ENCODE data around the gene TFAM. TPM values are rescaled to one million over a fixed set of nuclear protein-coding genes. Genes with fewer than 3 reads are reported as not detected.

Gene TFAM
- polyA plus RNA-seq, 1 of the 3 experiments (the other 2 are of a cell fraction), result 19.6 TPM

DNA sequence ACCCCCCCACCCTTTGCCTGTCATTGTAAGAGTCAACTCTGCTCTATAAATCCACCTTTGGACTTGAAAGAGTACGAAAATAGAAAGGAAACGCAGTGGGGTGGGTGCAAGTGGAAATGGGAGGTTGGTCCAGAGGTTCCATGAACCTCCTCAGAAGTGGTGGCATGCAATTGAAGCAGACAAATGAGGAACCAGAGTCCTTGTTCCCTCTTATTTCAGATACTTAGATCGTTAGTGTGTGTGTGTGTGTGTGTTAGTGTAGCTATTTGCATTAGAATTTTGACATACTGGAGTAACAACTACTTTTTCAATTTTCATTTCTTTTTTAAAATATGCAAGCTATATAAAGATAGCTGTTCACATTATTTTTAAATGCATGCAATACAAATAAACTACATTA is 18.1 kb upstream of the TFAM start (continued):
- TF ChIP-seq, protein P1, sequence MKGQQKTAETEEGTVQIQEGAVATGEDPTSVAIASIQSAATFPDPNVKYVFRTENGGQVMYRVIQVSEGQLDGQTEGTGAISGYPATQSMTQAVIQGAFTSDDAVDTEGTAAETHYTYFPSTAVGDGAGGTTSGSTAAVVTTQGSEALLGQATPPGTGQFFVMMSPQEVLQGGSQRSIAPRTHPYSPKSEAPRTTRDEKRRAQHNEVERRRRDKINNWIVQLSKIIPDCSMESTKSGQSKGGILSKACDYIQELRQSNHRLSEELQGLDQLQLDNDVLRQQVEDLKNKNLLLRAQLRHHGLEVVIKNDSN (IDR thresholded peaks at IDR 0.05; ENCODE audit: borderline replicate concordance, low read depth), result no peak
- TF ChIP-seq, protein P2, sequence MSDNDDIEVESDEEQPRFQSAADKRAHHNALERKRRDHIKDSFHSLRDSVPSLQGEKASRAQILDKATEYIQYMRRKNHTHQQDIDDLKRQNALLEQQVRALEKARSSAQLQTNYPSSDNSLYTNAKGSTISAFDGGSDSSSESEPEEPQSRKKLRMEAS (IDR thresholded peaks at IDR 0.05; ENCODE audit: low read depth), result no peak
- TF ChIP-seq FOXM1 (IDR thresholded peaks at IDR 0.05; ENCODE audit: low read depth), result no peak

DNA sequence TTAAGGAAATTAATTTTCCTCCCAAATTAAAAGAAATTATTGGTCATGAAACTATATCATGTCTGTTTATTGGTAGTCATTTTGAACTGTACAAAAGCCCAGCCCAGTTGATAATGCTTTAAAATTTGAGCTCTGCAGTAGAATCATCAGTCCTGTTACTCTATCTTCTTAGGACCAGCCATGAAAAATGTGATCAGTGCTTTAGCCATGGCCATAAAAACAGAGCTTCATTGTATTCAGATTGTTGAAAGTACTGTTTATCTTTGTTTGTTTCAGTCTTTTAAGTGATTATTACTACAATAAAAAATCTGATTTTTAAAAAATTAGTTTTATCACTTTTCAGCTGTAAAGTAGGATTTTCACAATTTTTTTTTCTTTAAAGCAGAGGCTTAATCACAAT is 13.7 kb upstream of the TFAM start:
- Histone ChIP-seq H2AFZ (ENCODE audit: low read depth) (no peak overlapping the region), H3K36me3 (replicated peaks in 1 of 2; ENCODE audit: control insufficient read depth in 1 of 2, insufficient read depth in 2 of 2, low read length in 1 of 2) (peaks cover 15 to 21% of the 10 kb centered on the region in 2 experiments), H3K27ac (ENCODE audit: low read depth in 2 of 2, low read length in 1 of 2) (no peak overlapping the region), H3K9ac (no peak overlapping the region), H3K79me2 (ENCODE audit: insufficient read depth) (no peaks in the 10 kb centered on the region), H3K9me2 (no peaks in the 10 kb centered on the region), H3K4me3 (ENCODE audit: low read depth in 2 of 2, low read length in 1 of 2) (no peak overlapping the region), H3K9me3 (no peaks in the 10 kb centered on the region), H3K4me1 (ENCODE audit: control insufficient read depth in 1 of 2, insufficient read depth in 2 of 2, low read depth in 1 of 2, low read length in 1 of 2) (no peaks in the 10 kb centered on the region; a peak in 1 of 4 replicates), H3F3A (replicated peaks; ENCODE audit: insufficient read depth) (no peaks in the 10 kb centered on the region), H3K27me3 (ENCODE audit: insufficient read depth) (no peaks in the 10 kb centered on the region), H3K4me2 (no peak overlapping the region), H4K20me1 (ENCODE audit: insufficient read depth) (no peaks in the 10 kb centered on the region)
- POLR2A ChIA-PET, result no interaction called here
- TF ChIP-seq ELF1 (IDR thresholded peaks at IDR 0.05) (no peak), MEF2A (IDR thresholded peaks at IDR 0.05; ENCODE audit: borderline replicate concordance, low read depth) (no peak), NFIC (IDR thresholded peaks at IDR 0.05; ENCODE audit: borderline replicate concordance) (no peak), TCF12 (IDR thresholded peaks at IDR 0.05) (no peak), YY1 (IDR thresholded peaks at IDR 0.05; ENCODE audit: low read depth) (no peak), RCOR1 (IDR thresholded peaks at IDR 0.05; ENCODE audit: low read length) (no peak), NRF1 (IDR thresholded peaks at IDR 0.05; ENCODE audit: low read depth, low read length) (no peak)
- TF ChIP-seq, protein P1 (IDR thresholded peaks at IDR 0.05; ENCODE audit: borderline replicate concordance, low read depth), result no peak
- DNase-seq, result no peak
- CTCF ChIA-PET, result interaction anchor here (0.9 kb wide), 1 partner anchor 15 kb away, joined by 3 read pairs; no protein-coding TSS in a partner anchor

DNA sequence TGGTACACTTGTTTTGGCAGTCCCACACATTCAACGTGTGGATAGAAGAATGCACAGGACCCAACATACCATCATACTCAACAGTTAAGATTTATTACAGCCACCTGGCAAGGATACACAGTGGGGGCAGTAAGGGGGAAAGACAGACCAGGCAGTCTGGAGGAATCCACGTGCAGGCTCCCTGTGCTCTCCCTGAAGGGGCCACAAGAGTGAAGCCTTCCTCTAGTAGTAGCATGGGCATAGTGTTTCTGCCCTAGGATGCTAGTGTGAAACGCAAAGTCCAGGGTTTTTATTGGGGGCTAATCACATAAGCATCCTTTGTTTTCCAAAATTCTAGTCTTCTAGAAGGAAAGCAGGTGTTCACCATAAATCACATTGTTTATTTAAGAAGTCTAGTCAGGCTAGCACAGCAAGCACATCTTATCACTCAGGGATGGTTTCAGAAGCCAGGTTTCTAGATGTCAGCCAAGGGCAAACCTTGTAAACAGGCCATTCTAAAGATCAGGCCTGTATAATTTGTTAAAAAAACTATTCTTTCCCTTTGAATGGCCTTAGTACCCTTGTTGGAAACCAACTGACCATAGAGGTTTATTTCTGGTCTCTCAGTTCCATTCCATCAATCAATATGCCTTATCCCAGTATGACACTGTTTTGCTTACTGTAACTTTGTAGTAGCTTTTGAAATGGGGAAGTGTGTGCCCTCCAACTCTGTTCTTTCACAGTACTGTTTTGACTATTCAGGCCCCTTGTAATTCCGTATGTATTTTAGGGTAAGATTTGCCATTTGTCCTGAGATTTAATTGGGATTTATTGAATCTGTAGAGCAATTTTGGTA is 12.4 kb upstream of the TFAM start:
- POLR2A ChIA-PET, result no interaction called here
- DNase-seq, result no peak
- Histone ChIP-seq H3K27me3 (ENCODE audit: insufficient read depth) (no peaks in the 10 kb centered on the region), H4K20me1 (ENCODE audit: insufficient read depth) (no peaks in the 10 kb centered on the region), H3K9ac (no peak overlapping the region), H3K79me2 (ENCODE audit: insufficient read depth) (no peaks in the 10 kb centered on the region), H3K4me3 (ENCODE audit: low read depth in 2 of 2, low read length in 1 of 2) (no peak overlapping the region), H3K27ac (ENCODE audit: low read depth in 2 of 2, low read length in 1 of 2) (no peak overlapping the region), H3K4me1 (ENCODE audit: control insufficient read depth in 1 of 2, insufficient read depth in 2 of 2, low read depth in 1 of 2, low read length in 1 of 2) (no peaks in the 10 kb centered on the region; a peak in 1 of 4 replicates), H3K4me2 (no peak overlapping the region), H3K36me3 (replicated peaks in 1 of 2; ENCODE audit: control insufficient read depth in 1 of 2, insufficient read depth in 2 of 2, low read length in 1 of 2) (peaks cover 13 to 19% of the 10 kb centered on the region in 2 experiments), H2AFZ (ENCODE audit: low read depth) (no peak overlapping the region), H3K9me3 (no peaks in the 10 kb centered on the region), H3F3A (replicated peaks; ENCODE audit: insufficient read depth) (no peaks in the 10 kb centered on the region), H3K9me2 (no peaks in the 10 kb centered on the region)
- WGBS (ENCODE audit: low lambda C conversion rate), result 96% methylated on average over 3 of the region's 4 CpGs
- CTCF ChIA-PET, result interaction anchor here (1.3 kb wide), 1 partner anchor 12 kb away, joined by 4 read pairs; no protein-coding TSS in a partner anchor
- TF ChIP-seq SMC3 (IDR thresholded peaks at IDR 0.05; ENCODE audit: low read depth, low read length) (no peak), MXI1 (IDR thresholded peaks at IDR 0.05; ENCODE audit: low read depth, low read length) (no peak), GATA2 (CRISPR knock-in tag; IDR thresholded peaks at IDR 0.05) (no peak), NRF1 (IDR thresholded peaks at IDR 0.05; ENCODE audit: low read depth, low read length) (no peak), JUND (IDR thresholded peaks at IDR 0.05) (no peak), TCF12 (IDR thresholded peaks at IDR 0.05) (no peak), TAF1 (IDR thresholded peaks at IDR 0.05; ENCODE audit: borderline replicate concordance, low read depth, low read length) (no peak), NFIC (IDR thresholded peaks at IDR 0.05; ENCODE audit: borderline replicate concordance) (no peak), FOXM1 (IDR thresholded peaks at IDR 0.05; ENCODE audit: low read depth) (no peak)
- TF ChIP-seq, protein P1 (IDR thresholded peaks at IDR 0.05; ENCODE audit: borderline replicate concordance, low read depth), result no peak
- TF ChIP-seq, protein P3, sequence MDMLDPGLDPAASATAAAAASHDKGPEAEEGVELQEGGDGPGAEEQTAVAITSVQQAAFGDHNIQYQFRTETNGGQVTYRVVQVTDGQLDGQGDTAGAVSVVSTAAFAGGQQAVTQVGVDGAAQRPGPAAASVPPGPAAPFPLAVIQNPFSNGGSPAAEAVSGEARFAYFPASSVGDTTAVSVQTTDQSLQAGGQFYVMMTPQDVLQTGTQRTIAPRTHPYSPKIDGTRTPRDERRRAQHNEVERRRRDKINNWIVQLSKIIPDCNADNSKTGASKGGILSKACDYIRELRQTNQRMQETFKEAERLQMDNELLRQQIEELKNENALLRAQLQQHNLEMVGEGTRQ (IDR thresholded peaks at IDR 0.05; ENCODE audit: borderline replicate concordance, low read depth, low read length), result no peak
- TF ChIP-seq, protein P4, sequence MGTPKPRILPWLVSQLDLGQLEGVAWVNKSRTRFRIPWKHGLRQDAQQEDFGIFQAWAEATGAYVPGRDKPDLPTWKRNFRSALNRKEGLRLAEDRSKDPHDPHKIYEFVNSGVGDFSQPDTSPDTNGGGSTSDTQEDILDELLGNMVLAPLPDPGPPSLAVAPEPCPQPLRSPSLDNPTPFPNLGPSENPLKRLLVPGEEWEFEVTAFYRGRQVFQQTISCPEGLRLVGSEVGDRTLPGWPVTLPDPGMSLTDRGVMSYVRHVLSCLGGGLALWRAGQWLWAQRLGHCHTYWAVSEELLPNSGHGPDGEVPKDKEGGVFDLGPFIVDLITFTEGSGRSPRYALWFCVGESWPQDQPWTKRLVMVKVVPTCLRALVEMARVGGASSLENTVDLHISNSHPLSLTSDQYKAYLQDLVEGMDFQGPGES (IDR thresholded peaks at IDR 0.05; ENCODE audit: low read depth, low read length), result no peak
- TF ChIP-seq, protein P5, sequence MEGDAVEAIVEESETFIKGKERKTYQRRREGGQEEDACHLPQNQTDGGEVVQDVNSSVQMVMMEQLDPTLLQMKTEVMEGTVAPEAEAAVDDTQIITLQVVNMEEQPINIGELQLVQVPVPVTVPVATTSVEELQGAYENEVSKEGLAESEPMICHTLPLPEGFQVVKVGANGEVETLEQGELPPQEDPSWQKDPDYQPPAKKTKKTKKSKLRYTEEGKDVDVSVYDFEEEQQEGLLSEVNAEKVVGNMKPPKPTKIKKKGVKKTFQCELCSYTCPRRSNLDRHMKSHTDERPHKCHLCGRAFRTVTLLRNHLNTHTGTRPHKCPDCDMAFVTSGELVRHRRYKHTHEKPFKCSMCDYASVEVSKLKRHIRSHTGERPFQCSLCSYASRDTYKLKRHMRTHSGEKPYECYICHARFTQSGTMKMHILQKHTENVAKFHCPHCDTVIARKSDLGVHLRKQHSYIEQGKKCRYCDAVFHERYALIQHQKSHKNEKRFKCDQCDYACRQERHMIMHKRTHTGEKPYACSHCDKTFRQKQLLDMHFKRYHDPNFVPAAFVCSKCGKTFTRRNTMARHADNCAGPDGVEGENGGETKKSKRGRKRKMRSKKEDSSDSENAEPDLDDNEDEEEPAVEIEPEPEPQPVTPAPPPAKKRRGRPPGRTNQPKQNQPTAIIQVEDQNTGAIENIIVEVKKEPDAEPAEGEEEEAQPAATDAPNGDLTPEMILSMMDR (IDR thresholded peaks at IDR 0.05), result no peak
